Measurements from ENCODE around the gene BEND7.
"Not testable (repeated sequence)": the region's sequence is repeated elsewhere in the genome, so short reads cannot be mapped to it uniquely, and the experiment has no call there.

BEND7 gene

DNA sequence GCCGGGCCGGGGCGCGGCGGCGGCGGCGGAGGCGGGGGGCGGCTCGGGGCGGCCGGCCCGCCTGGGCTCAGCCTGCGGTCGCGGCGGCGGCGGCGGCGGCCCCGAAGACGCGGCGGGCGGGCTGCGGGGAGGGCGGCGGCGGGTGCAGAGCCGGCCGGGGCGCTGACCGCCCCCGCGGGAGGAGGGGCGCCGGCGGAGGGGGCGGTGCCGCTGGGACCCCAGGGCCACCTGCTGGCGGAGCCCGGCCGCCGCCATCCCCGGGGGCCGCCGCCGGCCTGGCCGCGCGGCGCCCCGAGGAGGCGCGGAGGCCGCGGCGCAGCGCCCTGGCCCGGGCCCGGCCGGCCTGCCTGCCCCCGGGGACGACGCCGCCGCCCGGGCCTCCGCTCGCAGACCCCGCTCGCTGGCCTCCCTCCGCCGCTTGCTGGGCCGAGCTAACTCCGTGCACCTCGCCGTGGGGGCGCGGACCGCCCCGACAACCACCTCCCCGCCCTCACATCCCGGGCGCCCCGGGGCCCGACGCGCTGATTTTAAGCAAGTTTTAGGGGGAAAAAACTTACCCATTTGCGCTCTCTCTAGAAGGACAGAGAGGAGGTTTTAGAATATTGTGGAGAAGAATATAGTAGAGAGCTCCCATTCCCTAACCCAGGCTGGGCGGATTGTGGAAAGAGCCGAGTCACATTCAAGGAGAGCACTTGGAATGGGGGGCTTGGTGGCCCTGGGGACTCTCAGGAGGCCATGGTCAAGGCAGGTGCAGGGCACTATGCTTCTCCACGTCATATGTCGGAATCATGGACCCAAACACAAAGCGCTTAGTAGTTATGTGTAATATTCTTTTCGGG is at the start of gene BEND7:
BEND7 (minus strand) TSS at position 140 of the 839 bp plus-strand sequence. CDS start 481 bp downstream, outside the sequence.
- no peak for DNase-seq

- no peak for DNase-seq
Measured at GRCh38 chr10:13573960-13574359, 45.1 kb upstream of the BEND7 start.

- DNase-seq = no peak
Measured at GRCh38 chr10:13571541-13571940, 42.7 kb upstream of the BEND7 start.

GRCh38 chr10:13567030-13567429 is 38.2 kb upstream of the BEND7 start:
- no peak for DNase-seq

GRCh38 chr10:13564576-13564975 is 35.8 kb upstream of the BEND7 start:
- no peak for DNase-seq

- no peak for DNase-seq
Measured at GRCh38 chr10:13563481-13564445, 34.9 kb upstream of the BEND7 start.

DNA sequence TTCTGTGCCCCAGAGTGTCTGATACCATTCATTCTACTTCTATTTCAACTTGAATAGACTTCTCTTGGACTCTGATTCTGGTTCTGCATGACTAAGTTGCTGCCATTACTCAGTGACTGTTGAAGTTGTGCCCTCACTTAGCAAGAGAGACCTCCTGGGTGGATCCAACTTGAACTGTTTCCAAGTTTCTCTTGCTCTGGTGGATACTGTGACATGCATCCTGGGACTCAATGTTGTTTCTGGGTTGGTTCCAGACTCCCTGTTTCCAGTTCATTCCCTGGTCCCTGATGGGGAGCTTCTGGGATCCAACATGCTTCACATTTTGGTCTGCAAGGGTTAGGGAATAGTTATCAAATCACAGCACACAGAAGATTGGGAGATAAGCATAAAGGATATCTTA is 31.8 kb upstream of the BEND7 start:
- DNase-seq = no peak

- DNase-seq = no peak
Measured at GRCh38 chr10:13559124-13559700, 30.4 kb upstream of the BEND7 start.

GRCh38 chr10:13555884-13556510 is 27.2 kb upstream of the BEND7 start:
- DNase-seq = no peak

DNA sequence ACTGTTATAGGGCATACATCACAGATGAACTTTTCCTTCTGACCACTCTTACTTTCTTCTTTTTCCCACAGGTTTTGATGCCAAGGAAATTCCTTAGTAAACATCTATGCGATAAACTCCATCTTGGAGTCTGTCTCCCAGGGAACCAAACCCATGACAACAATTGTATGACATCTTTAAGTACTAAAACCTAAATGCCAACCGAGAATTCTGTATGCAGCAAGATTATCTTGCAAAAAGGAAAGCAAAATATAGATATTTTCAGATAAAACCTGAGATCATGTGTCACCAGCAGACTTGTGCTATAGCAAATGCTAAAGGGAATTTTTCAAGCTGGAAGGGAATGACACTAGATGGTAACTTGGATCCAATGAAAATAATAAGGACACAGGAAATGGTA is 22.0 kb upstream of the BEND7 start:
- DNase-seq = no peak

DNA sequence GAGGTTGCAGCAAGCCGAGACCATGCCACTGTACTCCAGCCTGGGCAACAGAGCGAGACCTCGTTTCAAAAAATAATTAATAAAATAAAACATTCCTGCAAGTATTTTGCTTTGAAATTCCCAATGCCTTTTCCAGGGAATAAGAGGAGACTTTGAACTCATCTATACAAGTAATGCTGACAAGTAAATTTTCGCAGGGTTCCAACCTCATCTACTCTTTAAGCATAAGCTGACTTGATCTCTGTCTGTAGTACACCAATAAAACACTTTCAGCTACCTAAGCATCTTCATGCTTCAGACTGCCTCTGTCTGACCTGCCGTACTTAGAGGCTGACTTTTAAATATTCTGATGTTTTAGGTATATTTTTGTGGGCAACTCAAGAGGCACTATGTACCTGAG is 13.7 kb upstream of the BEND7 start:
- no peak for DNase-seq

DNA sequence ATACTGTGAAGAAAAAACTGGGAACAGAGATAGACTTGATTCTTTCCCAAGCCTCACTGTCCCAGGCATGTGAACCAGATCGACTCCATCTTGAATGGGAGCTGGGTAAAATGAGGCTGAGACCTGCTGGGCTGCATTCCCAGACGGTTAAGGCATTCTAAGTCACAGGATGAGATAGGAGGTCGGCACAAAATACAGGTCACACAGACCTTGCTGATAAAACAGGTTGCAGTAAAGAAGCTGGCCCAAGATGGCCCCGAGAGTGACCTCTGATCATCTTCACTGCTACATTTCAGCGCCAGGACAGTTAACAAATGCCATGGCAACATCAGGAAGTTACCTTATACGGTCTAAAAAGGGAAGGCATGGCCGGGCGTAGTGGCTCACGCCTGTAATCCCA is 9.2 kb upstream of the BEND7 start:
- DNase-seq = not testable (repeated sequence)

GRCh38 chr10:13536674-13537366 is 8.0 kb upstream of the BEND7 start:
- no peak for DNase-seq

DNA sequence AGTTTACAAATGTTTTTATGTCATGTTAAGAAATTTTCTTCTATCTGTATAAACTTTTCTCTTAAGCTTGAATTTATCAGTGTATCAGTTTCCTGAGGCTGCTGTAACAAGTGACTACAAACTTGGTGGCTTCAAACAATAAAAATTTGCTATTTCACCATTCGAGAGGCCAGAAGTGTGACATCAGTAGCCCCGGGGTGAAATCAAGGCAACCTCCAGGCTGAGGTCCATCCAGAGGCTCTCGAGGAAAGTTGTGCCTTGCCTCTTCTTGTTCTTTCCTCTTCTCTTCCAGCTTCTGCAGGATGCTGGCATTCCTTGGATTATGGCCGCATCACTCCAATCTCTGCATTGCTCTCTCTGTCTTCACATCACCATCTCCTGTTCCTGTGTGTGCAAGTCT is 6.5 kb upstream of the BEND7 start:
- DNase-seq = no peak

DNA sequence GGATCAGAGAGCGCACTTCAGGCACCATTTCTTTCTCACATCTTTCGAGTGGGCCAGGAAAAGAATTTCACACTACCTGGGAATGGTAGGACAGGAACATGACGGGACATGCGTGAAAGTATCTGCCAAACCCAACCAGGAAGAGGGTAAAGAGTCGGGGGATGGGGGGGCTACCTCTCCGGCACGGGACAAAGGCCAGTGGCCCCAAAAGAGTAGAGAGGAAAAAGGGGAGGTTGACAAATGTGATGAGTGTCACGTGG is 830 bp upstream of the BEND7 start:
- DNase-seq = no peak

- DNase-seq = no peak
Measured at GRCh38 chr10:13528123-13528874, 515 bp downstream of the BEND7 start.

- no peak for DNase-seq
Measured at GRCh38 chr10:13527864-13528122, 1.0 kb downstream of the BEND7 start.

- no peak for DNase-seq
Measured at GRCh38 chr10:13526948-13527863, 1.6 kb downstream of the BEND7 start.

- DNase-seq = no peak
Measured at GRCh38 chr10:13525663-13526062, 3.2 kb downstream of the BEND7 start.

DNA sequence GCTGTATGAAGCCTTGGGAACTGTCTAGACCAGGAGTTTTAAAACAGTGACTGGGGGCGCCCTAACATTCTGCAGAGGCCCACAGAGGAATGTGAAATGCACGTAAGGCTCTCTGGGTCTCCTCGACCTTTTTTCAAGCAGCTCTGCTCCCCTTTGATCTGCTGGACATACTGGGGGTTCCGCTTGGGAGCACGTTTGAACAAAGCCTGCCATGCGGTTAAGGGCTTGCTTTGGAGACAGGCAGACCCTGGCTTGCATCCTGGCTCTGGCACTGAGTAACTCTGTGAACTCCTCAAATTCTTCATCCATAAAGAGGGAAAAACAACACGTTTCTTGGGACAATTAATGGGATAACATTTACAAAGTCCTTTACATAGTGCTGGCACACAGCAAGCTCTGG is 7.8 kb downstream of the BEND7 start:
- DNase-seq = no peak

DNA sequence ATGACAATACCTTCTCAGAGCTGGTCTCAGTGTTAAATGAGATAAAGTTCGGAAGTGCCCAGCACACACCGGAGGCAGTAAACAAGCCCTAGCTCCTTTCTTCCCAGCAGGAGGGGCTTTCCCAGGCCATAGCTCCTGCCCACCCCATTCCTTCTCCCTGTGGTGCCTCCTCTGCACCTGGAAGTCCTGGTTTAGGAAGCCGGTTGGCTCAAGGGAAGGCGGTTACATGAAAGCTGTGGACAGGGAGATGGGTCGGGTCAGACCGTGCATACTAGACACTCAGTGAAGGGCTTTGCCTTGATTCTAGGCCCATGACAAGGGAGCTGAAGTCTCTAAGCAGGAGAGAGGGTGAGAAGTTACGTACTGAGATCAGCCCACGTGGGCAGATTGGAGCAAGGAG is 8.6 kb downstream of the BEND7 start:
- DNase-seq = no peak
